Measurements from ENCODE around the gene LRRTM2. TPM values are rescaled to one million over a fixed set of nuclear protein-coding genes. Genes with fewer than 3 reads are reported as not detected.

LRRTM2 gene
- total and polyA plus RNA-seq, 2 donors (not counting 3 experiments of a cell fraction or from before 2014, with no cell fraction given) = 0.06 to 0.20 TPM

DNA sequence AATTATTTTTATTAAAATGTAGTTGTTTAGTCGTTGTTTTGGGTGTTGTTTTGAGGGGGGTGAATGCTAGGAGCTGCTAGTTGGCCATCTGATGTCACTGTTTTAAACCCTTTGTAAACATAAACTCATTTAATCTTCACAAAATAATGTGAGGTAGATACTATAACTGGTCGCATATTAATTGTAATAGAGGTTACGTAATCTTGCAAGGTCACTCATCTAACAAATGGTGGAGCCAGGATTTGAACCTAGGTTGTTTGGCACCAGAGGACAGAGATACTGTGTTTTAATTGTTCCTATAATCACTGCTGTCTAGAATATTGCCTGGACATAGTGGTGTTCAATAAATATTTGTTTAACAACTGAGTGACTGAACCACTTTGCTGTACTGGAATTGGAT lies 54.4 kb downstream of the LRRTM2 start:
- DNase-seq (ENCODE audit: low read depth, low spot score) (no peak), FAIRE-seq (no peak)
- peaks cover 19% of the 10 kb centered on the region for H4K20me1 ChIP-seq (replicated peaks; ENCODE audit: control insufficient read depth, extremely low read depth, insufficient read depth, low read length)
- ChIA-PET POLR2A (no interaction called here), CTCF (no interaction called here)
- H3K4me3 ChIP-seq (replicated peaks in 1 of 3; ENCODE audit: insufficient read depth in 1 of 3, low read depth in 1 of 3, low read length in 3 of 3) = no peak overlapping the region
- H3K27me3 ChIP-seq (ENCODE audit: control insufficient read depth in 2 of 2, insufficient read depth in 2 of 2, low read length in 2 of 2) = no peaks in the 10 kb centered on the region
- no TSS peak for BruUV-seq (replicated peaks)
- H3K9me1 ChIP-seq (replicated peaks; ENCODE audit: control insufficient read depth, extremely low read depth, insufficient read depth, low read length) = peaks cover 2% of the 10 kb centered on the region
- dilution Hi-C loops (cut with MboI; ENCODE audit: extremely low pct_ligation_motif_present, low sequenced_read_pairs) (no loop called here), intact Hi-C loops (cut with micrococcal nuclease) (no loop called here)
- TF ChIP-seq POLR2A (IDR thresholded peaks at IDR 0.05; ENCODE audit: low read depth, low read length) (no peak), GATA2 (IDR thresholded peaks at IDR 0.05; ENCODE audit: insufficient read depth, insufficient read length, low read depth, low read length) (no peak), FOS (IDR thresholded peaks at IDR 0.05; ENCODE audit: borderline replicate concordance, insufficient read depth, low read length) (no peak), POLR2AphosphoS5 (IDR thresholded peaks at IDR 0.05; ENCODE audit: insufficient read depth, low read depth, low read length) (no peak)
- H2AFZ ChIP-seq (ENCODE audit: low read depth, low read length) = no peak overlapping the region
- H3K4me1 ChIP-seq (ENCODE audit: control insufficient read depth, extremely low read depth, insufficient read depth, low read length) = peaks cover 17% of the 10 kb centered on the region
- peaks cover 79% of the 10 kb centered on the region for H3K79me2 ChIP-seq (ENCODE audit: control insufficient read depth, insufficient read depth, low read length)
- no peak overlapping the region for H3K27ac ChIP-seq (ENCODE audit: insufficient read depth, low read depth, low read length)
- peaks cover 2 to 10% of the 10 kb centered on the region in 2 experiments for H3K36me3 ChIP-seq (ENCODE audit: control insufficient read depth in 2 of 2, extremely low read depth in 1 of 2, insufficient read depth in 2 of 2, low read length in 2 of 2)
- no peaks in the 10 kb centered on the region for H3K9me3 ChIP-seq (replicated peaks; ENCODE audit: control insufficient read depth, insufficient read depth, low read length)
- H3K9ac ChIP-seq (replicated peaks; ENCODE audit: extremely low read depth, insufficient read depth, low read length) = no peak overlapping the region
- H3K4me2 ChIP-seq (ENCODE audit: insufficient read depth, low read length) = no peak overlapping the region

DNA sequence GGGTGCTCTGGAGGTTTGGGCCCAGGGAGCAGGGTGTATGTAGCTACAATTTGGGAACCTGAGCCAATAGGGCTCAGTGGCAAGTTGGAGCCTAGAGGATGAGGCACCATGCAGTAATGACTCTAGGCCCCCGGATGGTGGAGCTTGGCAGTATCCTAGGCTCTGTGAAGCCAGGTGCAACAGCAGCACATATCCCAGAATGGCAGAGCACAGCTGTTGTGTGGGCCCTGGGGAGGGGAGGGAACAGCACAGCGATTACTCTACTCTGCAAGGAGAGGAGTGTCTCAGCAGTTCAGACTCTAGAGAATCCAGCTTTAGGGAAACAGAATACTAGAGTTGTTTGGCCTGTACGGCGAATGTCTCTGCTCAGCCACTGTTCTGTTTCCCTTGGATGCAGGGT lies 56.1 kb downstream of the LRRTM2 start:
- Histone ChIP-seq H3K9me3 (replicated peaks; ENCODE audit: control insufficient read depth, insufficient read depth, low read length) (no peaks in the 10 kb centered on the region), H3K4me1 (ENCODE audit: control insufficient read depth, extremely low read depth, insufficient read depth, low read length) (peaks cover 21% of the 10 kb centered on the region), H2AFZ (ENCODE audit: low read depth, low read length) (no peak overlapping the region), H3K36me3 (ENCODE audit: control insufficient read depth in 2 of 2, extremely low read depth in 1 of 2, insufficient read depth in 2 of 2, low read length in 2 of 2) (peaks cover 0 to 10% of the 10 kb centered on the region in 2 experiments), H3K9me1 (replicated peaks; ENCODE audit: control insufficient read depth, extremely low read depth, insufficient read depth, low read length) (peaks cover 2% of the 10 kb centered on the region), H3K4me3 (replicated peaks in 1 of 3; ENCODE audit: insufficient read depth in 1 of 3, low read depth in 1 of 3, low read length in 3 of 3) (no peak overlapping the region), H3K9ac (replicated peaks; ENCODE audit: extremely low read depth, insufficient read depth, low read length) (no peak overlapping the region), H3K27me3 (ENCODE audit: control insufficient read depth in 2 of 2, insufficient read depth in 2 of 2, low read length in 2 of 2) (no peaks in the 10 kb centered on the region), H3K27ac (ENCODE audit: insufficient read depth, low read depth, low read length) (no peak overlapping the region), H3K4me2 (ENCODE audit: insufficient read depth, low read length) (no peak overlapping the region), H4K20me1 (replicated peaks; ENCODE audit: control insufficient read depth, extremely low read depth, insufficient read depth, low read length) (peaks cover 17% of the 10 kb centered on the region), H3K79me2 (ENCODE audit: control insufficient read depth, insufficient read depth, low read length) (peaks cover 82% of the 10 kb centered on the region)
- intact Hi-C loops (cut with micrococcal nuclease) (no loop called here), dilution Hi-C loops (cut with MboI; ENCODE audit: extremely low pct_ligation_motif_present, low sequenced_read_pairs) (no loop called here)
- CTCF ChIA-PET = no interaction called here
- FAIRE-seq (no peak), DNase-seq (ENCODE audit: low read depth, low spot score) (no peak)
- TF ChIP-seq POLR2A (IDR thresholded peaks at IDR 0.05; ENCODE audit: low read depth, low read length) (no peak), MYC (IDR thresholded peaks at IDR 0.05; ENCODE audit: low read depth, low read length) (no peak), EZH2 (IDR thresholded peaks at IDR 0.05; ENCODE audit: borderline replicate concordance, low read depth, low read length, severe bottlenecking) (no peak), GATA2 (IDR thresholded peaks at IDR 0.05; ENCODE audit: insufficient read depth, insufficient read length, low read depth, low read length) (no peak), JUN (IDR thresholded peaks at IDR 0.05; ENCODE audit: borderline replicate concordance, insufficient read depth, insufficient read length, low read depth) (no peak), POLR2AphosphoS5 (IDR thresholded peaks at IDR 0.05; ENCODE audit: insufficient read depth, low read depth, low read length) (no peak), FOS (IDR thresholded peaks at IDR 0.05; ENCODE audit: borderline replicate concordance, insufficient read depth, low read length) (no peak)
- TF ChIP-seq, protein P1, sequence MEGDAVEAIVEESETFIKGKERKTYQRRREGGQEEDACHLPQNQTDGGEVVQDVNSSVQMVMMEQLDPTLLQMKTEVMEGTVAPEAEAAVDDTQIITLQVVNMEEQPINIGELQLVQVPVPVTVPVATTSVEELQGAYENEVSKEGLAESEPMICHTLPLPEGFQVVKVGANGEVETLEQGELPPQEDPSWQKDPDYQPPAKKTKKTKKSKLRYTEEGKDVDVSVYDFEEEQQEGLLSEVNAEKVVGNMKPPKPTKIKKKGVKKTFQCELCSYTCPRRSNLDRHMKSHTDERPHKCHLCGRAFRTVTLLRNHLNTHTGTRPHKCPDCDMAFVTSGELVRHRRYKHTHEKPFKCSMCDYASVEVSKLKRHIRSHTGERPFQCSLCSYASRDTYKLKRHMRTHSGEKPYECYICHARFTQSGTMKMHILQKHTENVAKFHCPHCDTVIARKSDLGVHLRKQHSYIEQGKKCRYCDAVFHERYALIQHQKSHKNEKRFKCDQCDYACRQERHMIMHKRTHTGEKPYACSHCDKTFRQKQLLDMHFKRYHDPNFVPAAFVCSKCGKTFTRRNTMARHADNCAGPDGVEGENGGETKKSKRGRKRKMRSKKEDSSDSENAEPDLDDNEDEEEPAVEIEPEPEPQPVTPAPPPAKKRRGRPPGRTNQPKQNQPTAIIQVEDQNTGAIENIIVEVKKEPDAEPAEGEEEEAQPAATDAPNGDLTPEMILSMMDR (IDR thresholded peaks at IDR 0.05; ENCODE audit: extremely low read depth in 1 of 2, insufficient read depth in 1 of 2, low read depth in 1 of 2, low read length in 2 of 2) = no peak
- TF ChIP-seq, protein P2, sequence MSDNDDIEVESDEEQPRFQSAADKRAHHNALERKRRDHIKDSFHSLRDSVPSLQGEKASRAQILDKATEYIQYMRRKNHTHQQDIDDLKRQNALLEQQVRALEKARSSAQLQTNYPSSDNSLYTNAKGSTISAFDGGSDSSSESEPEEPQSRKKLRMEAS (IDR thresholded peaks at IDR 0.05; ENCODE audit: insufficient read depth, insufficient read length) = no peak
- POLR2A ChIA-PET = no interaction called here
- BruUV-seq (replicated peaks) = no TSS peak

Measured in endothelial cell of umbilical vein (primary cell).